Muscle of leg (tissue), 11 donors: ENCODE data around the gene NDST4. TPM values are rescaled to one million over a fixed set of nuclear protein-coding genes. Genes with fewer than 3 reads are reported as not detected.
"Not testable (repeated sequence)": the region's sequence is repeated elsewhere in the genome, so short reads cannot be mapped to it uniquely, and the experiment has no call there.

Experiments used
- DNase-seq: peaks from one replicate; pipeline ENCODE4 v3.0.0; 2013
- H3K27ac ChIP-seq: one replicate; pipeline ENCODE4 v1.5.1; 2013; ENCODE audit warnings: mild to moderate bottlenecking, low read length, control low read depth
- H3K27me3 ChIP-seq: one replicate; pipeline ENCODE4 v1.6.1; 2013; ENCODE audit warnings: low read length; ENCODE audit not compliant: control insufficient read depth, insufficient read depth
- H3K36me3 ChIP-seq: one replicate; pipeline ENCODE4 v1.6.1; 2013; ENCODE audit warnings: low read length; ENCODE audit not compliant: control insufficient read depth, insufficient read depth
- H3K4me1 ChIP-seq: one replicate; pipeline ENCODE4 v1.6.1; 2013; ENCODE audit warnings: low read length; ENCODE audit not compliant: control insufficient read depth, insufficient read depth
- H3K4me3 ChIP-seq: one replicate; pipeline ENCODE4 v1.5.1; 2013; ENCODE audit warnings: low read length, control low read depth
- H3K9me3 ChIP-seq: replicated peaks from 2 replicates; pipeline ENCODE4 v1.6.1; 2013; ENCODE audit warnings: low read depth, low read length; ENCODE audit not compliant: control insufficient read depth
- WGBS: methylation state at CpG from one replicate; pipeline ENCODE4 v1.1.5; 2013; ENCODE audit warnings: missing lambda C conversion rate; ENCODE audit not compliant: insufficient coverage; 5-methylcytosine and 5-hydroxymethylcytosine counted together
- polyA plus RNA-seq, 8 donors: library from polyadenylated mRNA; unstranded; fragments of 120-200 nt; gene quantifications; one replicate each; pipeline versions ENCODE4 v1.2.1 to v1.2.3, GENCODE V29; 2013; ENCODE audit warnings: inconsistent platforms in 1 of 8, low replicate concordance in 1 of 8; ENCODE audit not compliant: insufficient read length in 8 of 8, insufficient read depth in 1 of 8
- total RNA-seq: library from RNA; stranded (reverse); fragments of 120-200 nt; gene quantifications from one replicate; pipeline ENCODE4 v1.2.4, GENCODE V29; 2013

The NDST4 gene
- total and polyA plus RNA-seq, 9 donors = 0.54 to 3.3 (median 1.2) TPM

DNA sequence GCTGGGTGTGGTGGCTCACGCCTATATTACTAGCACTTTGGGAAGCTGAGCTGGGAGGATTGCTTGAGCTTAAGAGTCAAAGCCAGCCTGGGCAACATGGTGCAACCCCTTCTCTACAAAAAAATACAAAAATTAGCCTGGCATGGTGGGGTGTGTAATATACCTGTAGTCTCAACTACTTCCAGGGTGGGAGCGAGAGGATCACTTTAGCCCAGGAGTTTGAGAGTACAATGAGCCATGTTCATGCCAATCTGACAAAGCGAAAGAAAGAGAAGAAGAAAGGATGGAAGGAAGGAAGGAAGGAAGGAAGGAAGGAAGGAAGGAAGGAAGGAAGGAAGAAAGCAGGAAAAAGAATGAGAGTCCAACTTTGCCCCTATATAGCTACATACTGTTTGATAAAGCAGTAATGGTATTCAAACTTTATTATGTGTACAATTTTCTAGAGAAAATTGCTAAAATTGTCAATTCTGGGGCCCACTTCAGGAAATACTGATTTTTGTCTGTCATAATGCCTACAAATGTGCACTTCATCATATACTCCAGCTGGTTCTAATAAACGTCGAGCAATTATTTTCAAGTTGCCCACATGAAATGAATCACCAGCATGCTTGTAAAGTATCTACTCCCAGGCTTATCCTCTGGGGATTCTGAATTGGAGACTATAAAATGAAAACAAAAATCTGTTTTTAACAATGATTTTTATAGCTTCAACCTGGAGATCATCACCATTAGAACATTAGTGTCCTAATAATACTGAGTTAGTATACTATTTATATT lies 132.3 kb downstream of the NDST4 start:
- H3K4me1 ChIP-seq = no peaks in the 10 kb centered on the region
- H3K9me3 ChIP-seq = peaks cover 2% of the 10 kb centered on the region
- H3K27ac ChIP-seq = no peak overlapping the region
- peak; percentile 23 for DNase-seq
- 100% methylated on average over 1 of the region's 5 CpGs for WGBS
- H3K27me3 ChIP-seq = no peaks in the 10 kb centered on the region
- H3K4me3 ChIP-seq = no peak overlapping the region
- H3K36me3 ChIP-seq = no peaks in the 10 kb centered on the region

- H3K27ac ChIP-seq, H3K27me3 ChIP-seq, H3K4me3 ChIP-seq, H3K9me3 ChIP-seq, DNase-seq, H3K36me3 ChIP-seq, H3K4me1 ChIP-seq: not testable (repeated sequence)
- WGBS = no CpG with 5 or more reads among the region's 7 CpGs
Measured at GRCh38 chr4:114980399-114980798, 133.0 kb downstream of the NDST4 start.

DNA sequence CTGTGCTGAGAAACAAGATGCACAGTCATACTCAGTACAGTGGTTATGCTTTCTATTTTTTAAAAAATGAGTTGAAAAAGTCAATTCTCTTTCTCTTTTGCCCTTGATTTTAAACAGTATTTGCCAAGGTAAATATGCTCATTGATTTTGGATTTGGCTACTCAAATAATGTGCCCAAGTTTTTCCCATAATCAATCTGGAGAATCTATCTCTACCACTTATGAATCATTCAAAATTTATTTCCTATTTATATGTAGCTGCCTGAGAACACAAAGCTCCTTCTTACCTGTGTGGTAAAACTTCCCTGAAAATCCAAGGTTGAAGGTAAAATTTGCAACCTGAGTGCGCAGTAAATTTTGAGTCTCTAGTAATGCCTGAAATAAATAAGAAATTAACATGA lies 136.5 kb downstream of the NDST4 start:
- no peaks in the 10 kb centered on the region for H3K36me3 ChIP-seq
- H3K27ac ChIP-seq = no peak overlapping the region
- no CpG with 5 or more reads among the region's 1 CpG for WGBS
- no peaks in the 10 kb centered on the region for H3K9me3 ChIP-seq
- no peak for DNase-seq
- H3K4me3 ChIP-seq = no peak overlapping the region
- no peaks in the 10 kb centered on the region for H3K4me1 ChIP-seq
- no peaks in the 10 kb centered on the region for H3K27me3 ChIP-seq

GRCh38 chr4:114964026-114964425 lies 149.4 kb downstream of the NDST4 start:
- no peak for DNase-seq
- H3K9me3 ChIP-seq = no peaks in the 10 kb centered on the region
- no peak overlapping the region for H3K4me3 ChIP-seq
- H3K4me1 ChIP-seq = no peaks in the 10 kb centered on the region
- no peaks in the 10 kb centered on the region for H3K36me3 ChIP-seq
- no peak overlapping the region for H3K27ac ChIP-seq
- no peaks in the 10 kb centered on the region for H3K27me3 ChIP-seq

GRCh38 chr4:114945616-114946015 lies 167.8 kb downstream of the NDST4 start:
- no peak overlapping the region for H3K4me3 ChIP-seq
- H3K36me3 ChIP-seq = no peaks in the 10 kb centered on the region
- no peak for DNase-seq
- no peaks in the 10 kb centered on the region for H3K27me3 ChIP-seq
- no CpG with 5 or more reads among the region's 1 CpG for WGBS
- no peaks in the 10 kb centered on the region for H3K9me3 ChIP-seq
- H3K27ac ChIP-seq = no peak overlapping the region
- H3K4me1 ChIP-seq = no peaks in the 10 kb centered on the region

- DNase-seq = no peak
- Histone ChIP-seq H3K36me3 (no peaks in the 10 kb centered on the region), H3K4me3 (no peak overlapping the region), H3K27ac (no peak overlapping the region), H3K27me3 (no peaks in the 10 kb centered on the region), H3K9me3 (no peaks in the 10 kb centered on the region), H3K4me1 (no peaks in the 10 kb centered on the region)
- 60% methylated on average over 1 of the region's 2 CpGs for WGBS
Measured at GRCh38 chr4:114941503-114941902, 171.9 kb downstream of the NDST4 start.

DNA sequence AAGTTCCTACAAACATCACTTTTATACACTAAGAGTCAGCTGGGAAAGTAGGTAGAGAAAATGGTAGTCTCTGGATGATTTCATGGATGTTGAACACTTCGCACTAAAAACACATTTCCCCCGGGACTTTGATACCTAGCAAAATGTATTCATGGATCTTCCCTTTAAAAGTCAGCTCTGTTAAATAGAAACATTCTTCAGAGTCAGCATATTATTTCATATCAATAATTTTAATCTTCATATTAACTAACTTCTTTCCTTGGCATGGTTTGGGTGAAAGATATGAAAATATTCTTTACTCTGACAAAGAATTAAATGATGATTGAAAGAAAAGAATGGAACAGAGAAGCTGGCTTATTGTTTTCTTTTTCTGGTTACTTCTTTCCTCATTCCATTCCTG lies 185.5 kb downstream of the NDST4 start:
- no CpG with 5 or more reads among the region's 2 CpGs for WGBS
- Histone ChIP-seq H3K36me3 (no peaks in the 10 kb centered on the region), H3K27ac (no peak overlapping the region), H3K4me1 (no peaks in the 10 kb centered on the region), H3K9me3 (peaks cover 2% of the 10 kb centered on the region), H3K4me3 (no peak overlapping the region), H3K27me3 (no peaks in the 10 kb centered on the region)
- no peak for DNase-seq

DNA sequence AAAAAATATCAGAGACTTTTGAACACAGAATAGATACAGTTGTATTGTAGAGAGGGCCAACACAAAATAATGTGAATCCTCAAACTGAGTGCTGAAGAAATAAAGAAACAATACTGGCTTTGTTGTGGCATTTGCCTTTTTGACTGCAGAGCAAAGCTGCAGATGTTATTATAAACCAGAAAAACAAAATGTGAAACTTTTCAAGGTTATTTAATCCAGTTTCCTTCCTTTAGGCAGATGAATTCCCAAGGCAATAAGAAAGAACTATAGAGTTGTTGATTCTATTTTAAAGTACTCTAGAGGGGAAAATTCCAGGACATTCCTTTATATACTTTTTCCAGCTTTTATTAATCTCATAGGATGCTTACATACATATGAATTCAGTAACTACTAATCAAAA lies 186.8 kb downstream of the NDST4 start:
- H3K4me3 ChIP-seq = no peak overlapping the region
- no peak overlapping the region for H3K27ac ChIP-seq
- H3K9me3 ChIP-seq = no peaks in the 10 kb centered on the region
- no peaks in the 10 kb centered on the region for H3K36me3 ChIP-seq
- peaks cover 3% of the 10 kb centered on the region for H3K4me1 ChIP-seq
- DNase-seq = peak; percentile 82
- H3K27me3 ChIP-seq = no peaks in the 10 kb centered on the region

DNA sequence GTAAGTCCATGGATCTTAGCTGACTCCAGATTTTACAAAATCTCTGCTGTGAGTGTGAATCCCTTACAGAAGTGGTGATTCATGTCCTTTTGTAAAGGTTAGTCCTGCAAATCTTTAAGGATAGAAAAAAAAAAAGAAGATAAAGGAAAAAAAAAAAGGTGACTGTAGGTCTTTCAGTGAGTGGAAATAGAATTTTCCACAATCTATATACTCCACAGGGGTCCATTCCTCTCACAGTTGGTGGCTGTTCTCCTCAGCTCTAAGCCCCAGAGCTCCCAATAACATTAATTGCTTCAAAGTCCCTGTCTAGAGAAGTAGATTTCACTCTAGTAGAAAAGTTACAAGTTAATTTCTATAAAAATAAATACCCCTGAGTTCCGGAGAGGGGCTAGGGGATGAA lies 189.1 kb downstream of the NDST4 start:
- Histone ChIP-seq H3K36me3 (no peaks in the 10 kb centered on the region), H3K27me3 (no peaks in the 10 kb centered on the region), H3K4me1 (peaks cover 3% of the 10 kb centered on the region), H3K27ac (no peak overlapping the region), H3K4me3 (no peak overlapping the region), H3K9me3 (no peaks in the 10 kb centered on the region)
- no peak for DNase-seq
- WGBS = no CpG with 5 or more reads among the region's 1 CpG

DNA sequence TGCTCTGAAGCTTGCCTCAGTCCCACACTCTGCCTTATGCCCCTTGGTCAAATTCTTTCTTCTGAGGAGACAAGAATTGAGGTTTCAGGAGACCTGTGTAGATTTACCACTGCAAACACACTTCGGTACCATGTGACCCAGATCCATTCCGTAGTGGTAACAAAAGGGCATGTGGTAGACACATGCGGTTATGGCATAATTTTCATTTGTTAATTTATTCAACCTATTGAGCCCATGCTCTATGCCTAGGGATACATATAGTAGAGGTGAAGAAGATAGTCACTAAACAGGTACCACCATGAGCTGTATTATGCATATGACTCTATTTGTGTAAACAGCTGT lies 190.9 kb downstream of the NDST4 start:
- Histone ChIP-seq H3K9me3 (no peaks in the 10 kb centered on the region), H3K27me3 (no peaks in the 10 kb centered on the region), H3K4me3 (no peak overlapping the region), H3K36me3 (no peaks in the 10 kb centered on the region), H3K4me1 (peaks cover 3% of the 10 kb centered on the region), H3K27ac (no peak overlapping the region)
- no CpG with 5 or more reads among the region's 3 CpGs for WGBS
- DNase-seq = no peak
